K562 (cell line): ENCODE results near the gene SLC9A1. TPM values are rescaled to one million over a fixed set of nuclear protein-coding genes. Genes with fewer than 3 reads are reported as not detected.

Experiments
- CHD1 ChIP-seq: fragments of 200-600 bp; sonication (generic); IDR thresholded peaks from one replicate; pipeline ENCODE4 v1.6.1; 2012; ENCODE audit warnings: mild to moderate bottlenecking, moderate library complexity, low read length, inconsistent platforms
- FOSL1 ChIP-seq: fragments of 200-800 bp; sonication (Bioruptor generic); conservative IDR thresholded peaks from 2 replicates; pipeline ENCODE4 v1.6.1; 2016; ENCODE audit warnings: missing genetic modification characterization, missing compliant biosample characterization
- FUS ChIP-seq: fragments of 200-400 bp; formaldehyde crosslinking; optimal IDR thresholded peaks from 2 replicates; pipeline ENCODE3; 2017; ENCODE audit warnings: low read depth, low read length
- PKNOX1 ChIP-seq: fragments of 450-650 bp; IDR thresholded peaks from 2 replicates; pipeline ENCODE4 v1.6.1; 2016
- PRPF4 ChIP-seq: fragments of 200-400 bp; formaldehyde crosslinking; IDR thresholded peaks from one replicate; pipeline ENCODE4 v1.6.1; 2017; ENCODE audit warnings: low read length, low read depth, mild to moderate bottlenecking; ENCODE audit not compliant: insufficient read depth, poor library complexity, severe bottlenecking
- SMAD1 ChIP-seq: fragments of 150-350 bp; IDR thresholded peaks from 2 replicates; pipeline ENCODE4 v1.6.1; 2014; ENCODE audit warnings: low read length, low read depth; ENCODE audit not compliant: partially characterized antibody
- SRF ChIP-seq, 2 experiments: fragments of 250-450, 450-650 bp in 1 of 2; sonication (Bioruptor Pico) in 1 of 2; sonication (generic) in 1 of 2; formaldehyde crosslinking; IDR thresholded peaks; 2 replicates each; pipeline versions ENCODE4 v1.5.0 to v1.5.1; 2020 to 2022; ENCODE audit warnings: mild to moderate bottlenecking in 1 of 2, missing genetic modification reagents in 1 of 2
- TAF1 ChIP-seq: IDR thresholded peaks from 2 replicates; pipeline ENCODE4 v1.6.1; 2011; ENCODE audit warnings: mild to moderate bottlenecking, low read length, moderate library complexity; ENCODE audit not compliant: insufficient read depth, control insufficient read depth, severe bottlenecking; ENCODE audit errors: extremely low read depth
- ZBTB1 ChIP-seq: sonication (generic); formaldehyde crosslinking; IDR thresholded peaks from 2 replicates; pipeline ENCODE4 v1.8.1; 2023; ENCODE audit warnings: missing genetic modification reagents, low read depth, mild to moderate bottlenecking, borderline replicate concordance
- ZNF431 ChIP-seq: sonication (generic); formaldehyde crosslinking; IDR thresholded peaks from 2 replicates; pipeline ENCODE4 v1.8.0; 2022; ENCODE audit warnings: mild to moderate bottlenecking, missing genetic modification reagents
- polyA plus RNA-seq, 8 experiments: library from polyadenylated mRNA; depleted of rRNA in 4 of 8; stranded (reverse) in 5 of 8; unstranded in 3 of 8; fragments of >200 nt; fragmentation: Nextera tagmentation in 2 of 8; fragmentation: Illumina TruSeq in 1 of 8; extraction: Ambion mirVana in 2 of 8; extraction: Trizol in 1 of 8; gene quantifications; 2 replicates each; pipeline versions ENCODE4 v1.2.1 to v1.2.3, GENCODE V29; 2011 to 2014; ENCODE audit warnings: inconsistent platforms in 1 of 8, missing spikeins in 1 of 8
- total RNA-seq, 7 experiments: library from RNA; depleted of rRNA in 6 of 7; stranded (reverse); fragments of >200 nt in 6 of 7; fragmentation: Illumina TruSeq in 2 of 7; extraction: Trizol in 2 of 7; gene quantifications; 2 replicates each; pipeline versions ENCODE4 v1.2.1 to v1.2.3, GENCODE V29; 2011 to 2021; ENCODE audit warnings: low replicate concordance in 1 of 7
- TF ChIP-seq, protein P1 (sequence below), 2 experiments: IDR thresholded peaks; 2 replicates each; pipeline ENCODE4 v1.6.1; 2012; ENCODE audit warnings: improper control_type of control experiment in 2 of 2, low read depth in 2 of 2, low read length in 2 of 2, borderline replicate concordance in 1 of 2
- TF ChIP-seq, protein P2 (sequence below): sonication (generic); formaldehyde crosslinking; IDR thresholded peaks from 2 replicates; pipeline ENCODE4 v1.8.0; 2023; ENCODE audit warnings: mild to moderate bottlenecking, missing genetic modification reagents
- TF ChIP-seq, protein P3 (sequence below): fragments of 250-450 bp; sonication (Bioruptor Pico); IDR thresholded peaks from 2 replicates; pipeline ENCODE4 v1.5.0; 2022; ENCODE audit warnings: mild to moderate bottlenecking
- TF ChIP-seq, protein P4 (sequence below): fragments of 250-450 bp; sonication (Bioruptor Pico); IDR thresholded peaks from 2 replicates; pipeline ENCODE4 v1.4.0; 2020; ENCODE audit warnings: mild to moderate bottlenecking

The SLC9A1 gene
- total and polyA plus RNA-seq, 9 of the 15 experiments (the other 6 are each of a cell fraction or from before 2014, with no cell fraction given) = 0.59 to 14.4 (median 2.0) TPM

GRCh38 chr1:27154991-27155781, at the start of gene SLC9A1 (continued):
- TF ChIP-seq, protein P1, sequence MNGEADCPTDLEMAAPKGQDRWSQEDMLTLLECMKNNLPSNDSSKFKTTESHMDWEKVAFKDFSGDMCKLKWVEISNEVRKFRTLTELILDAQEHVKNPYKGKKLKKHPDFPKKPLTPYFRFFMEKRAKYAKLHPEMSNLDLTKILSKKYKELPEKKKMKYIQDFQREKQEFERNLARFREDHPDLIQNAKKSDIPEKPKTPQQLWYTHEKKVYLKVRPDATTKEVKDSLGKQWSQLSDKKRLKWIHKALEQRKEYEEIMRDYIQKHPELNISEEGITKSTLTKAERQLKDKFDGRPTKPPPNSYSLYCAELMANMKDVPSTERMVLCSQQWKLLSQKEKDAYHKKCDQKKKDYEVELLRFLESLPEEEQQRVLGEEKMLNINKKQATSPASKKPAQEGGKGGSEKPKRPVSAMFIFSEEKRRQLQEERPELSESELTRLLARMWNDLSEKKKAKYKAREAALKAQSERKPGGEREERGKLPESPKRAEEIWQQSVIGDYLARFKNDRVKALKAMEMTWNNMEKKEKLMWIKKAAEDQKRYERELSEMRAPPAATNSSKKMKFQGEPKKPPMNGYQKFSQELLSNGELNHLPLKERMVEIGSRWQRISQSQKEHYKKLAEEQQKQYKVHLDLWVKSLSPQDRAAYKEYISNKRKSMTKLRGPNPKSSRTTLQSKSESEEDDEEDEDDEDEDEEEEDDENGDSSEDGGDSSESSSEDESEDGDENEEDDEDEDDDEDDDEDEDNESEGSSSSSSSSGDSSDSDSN (IDR thresholded peaks at IDR 0.05; ENCODE audit: borderline replicate concordance in 1 of 2, low read depth in 2 of 2, low read length in 2 of 2) = peak; percentile 50 to 84; a peak in 1 of 4 replicates
- TF ChIP-seq, protein P2, sequence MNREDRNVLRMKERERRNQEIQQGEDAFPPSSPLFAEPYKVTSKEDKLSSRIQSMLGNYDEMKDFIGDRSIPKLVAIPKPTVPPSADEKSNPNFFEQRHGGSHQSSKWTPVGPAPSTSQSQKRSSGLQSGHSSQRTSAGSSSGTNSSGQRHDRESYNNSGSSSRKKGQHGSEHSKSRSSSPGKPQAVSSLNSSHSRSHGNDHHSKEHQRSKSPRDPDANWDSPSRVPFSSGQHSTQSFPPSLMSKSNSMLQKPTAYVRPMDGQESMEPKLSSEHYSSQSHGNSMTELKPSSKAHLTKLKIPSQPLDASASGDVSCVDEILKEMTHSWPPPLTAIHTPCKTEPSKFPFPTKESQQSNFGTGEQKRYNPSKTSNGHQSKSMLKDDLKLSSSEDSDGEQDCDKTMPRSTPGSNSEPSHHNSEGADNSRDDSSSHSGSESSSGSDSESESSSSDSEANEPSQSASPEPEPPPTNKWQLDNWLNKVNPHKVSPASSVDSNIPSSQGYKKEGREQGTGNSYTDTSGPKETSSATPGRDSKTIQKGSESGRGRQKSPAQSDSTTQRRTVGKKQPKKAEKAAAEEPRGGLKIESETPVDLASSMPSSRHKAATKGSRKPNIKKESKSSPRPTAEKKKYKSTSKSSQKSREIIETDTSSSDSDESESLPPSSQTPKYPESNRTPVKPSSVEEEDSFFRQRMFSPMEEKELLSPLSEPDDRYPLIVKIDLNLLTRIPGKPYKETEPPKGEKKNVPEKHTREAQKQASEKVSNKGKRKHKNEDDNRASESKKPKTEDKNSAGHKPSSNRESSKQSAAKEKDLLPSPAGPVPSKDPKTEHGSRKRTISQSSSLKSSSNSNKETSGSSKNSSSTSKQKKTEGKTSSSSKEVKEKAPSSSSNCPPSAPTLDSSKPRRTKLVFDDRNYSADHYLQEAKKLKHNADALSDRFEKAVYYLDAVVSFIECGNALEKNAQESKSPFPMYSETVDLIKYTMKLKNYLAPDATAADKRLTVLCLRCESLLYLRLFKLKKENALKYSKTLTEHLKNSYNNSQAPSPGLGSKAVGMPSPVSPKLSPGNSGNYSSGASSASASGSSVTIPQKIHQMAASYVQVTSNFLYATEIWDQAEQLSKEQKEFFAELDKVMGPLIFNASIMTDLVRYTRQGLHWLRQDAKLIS (CRISPR knock-in tag) = peak; percentile 99
- TF ChIP-seq SMAD1 = peak; percentile 88
- TF ChIP-seq ZNF431 (CRISPR knock-in tag) = peak; percentile 85
- TF ChIP-seq, protein P3, sequence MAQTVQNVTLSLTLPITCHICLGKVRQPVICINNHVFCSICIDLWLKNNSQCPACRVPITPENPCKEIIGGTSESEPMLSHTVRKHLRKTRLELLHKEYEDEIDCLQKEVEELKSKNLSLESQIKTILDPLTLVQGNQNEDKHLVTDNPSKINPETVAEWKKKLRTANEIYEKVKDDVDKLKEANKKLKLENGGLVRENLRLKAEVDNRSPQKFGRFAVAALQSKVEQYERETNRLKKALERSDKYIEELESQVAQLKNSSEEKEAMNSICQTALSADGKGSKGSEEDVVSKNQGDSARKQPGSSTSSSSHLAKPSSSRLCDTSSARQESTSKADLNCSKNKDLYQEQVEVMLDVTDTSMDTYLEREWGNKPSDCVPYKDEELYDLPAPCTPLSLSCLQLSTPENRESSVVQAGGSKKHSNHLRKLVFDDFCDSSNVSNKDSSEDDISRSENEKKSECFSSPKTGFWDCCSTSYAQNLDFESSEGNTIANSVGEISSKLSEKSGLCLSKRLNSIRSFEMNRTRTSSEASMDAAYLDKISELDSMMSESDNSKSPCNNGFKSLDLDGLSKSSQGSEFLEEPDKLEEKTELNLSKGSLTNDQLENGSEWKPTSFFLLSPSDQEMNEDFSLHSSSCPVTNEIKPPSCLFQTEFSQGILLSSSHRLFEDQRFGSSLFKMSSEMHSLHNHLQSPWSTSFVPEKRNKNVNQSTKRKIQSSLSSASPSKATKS = no peak
- no peak; a peak in 1 of 4 replicates for TF ChIP-seq SRF (CRISPR knock-in tag; IDR thresholded peaks at IDR 0.05)
- TF ChIP-seq PRPF4 = peak; percentile 95
- peak; percentile 100 for TF ChIP-seq TAF1
- TF ChIP-seq FUS = peak; percentile 90
- TF ChIP-seq ZBTB1 (CRISPR knock-in tag) = peak; percentile 48; the same call in 1 of the 2 replicates
- TF ChIP-seq PKNOX1 = peak; percentile 83
- TF ChIP-seq FOSL1 (tag) = peak; percentile 82
- TF ChIP-seq, protein P4, sequence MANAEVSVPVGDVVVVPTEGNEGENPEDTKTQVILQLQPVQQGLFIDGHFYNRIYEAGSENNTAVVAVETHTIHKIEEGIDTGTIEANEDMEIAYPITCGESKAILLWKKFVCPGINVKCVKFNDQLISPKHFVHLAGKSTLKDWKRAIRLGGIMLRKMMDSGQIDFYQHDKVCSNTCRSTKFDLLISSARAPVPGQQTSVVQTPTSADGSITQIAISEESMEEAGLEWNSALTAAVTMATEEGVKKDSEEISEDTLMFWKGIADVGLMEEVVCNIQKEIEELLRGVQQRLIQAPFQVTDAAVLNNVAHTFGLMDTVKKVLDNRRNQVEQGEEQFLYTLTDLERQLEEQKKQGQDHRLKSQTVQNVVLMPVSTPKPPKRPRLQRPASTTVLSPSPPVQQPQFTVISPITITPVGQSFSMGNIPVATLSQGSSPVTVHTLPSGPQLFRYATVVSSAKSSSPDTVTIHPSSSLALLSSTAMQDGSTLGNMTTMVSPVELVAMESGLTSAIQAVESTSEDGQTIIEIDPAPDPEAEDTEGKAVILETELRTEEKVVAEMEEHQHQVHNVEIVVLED (CRISPR knock-in tag) = 0 out of 2 replicates have a peak, but pooled peaks have one; percentile 17
- peak; percentile 94 for TF ChIP-seq CHD1
